ENCODE results near the gene SMTNL2.

DNA sequence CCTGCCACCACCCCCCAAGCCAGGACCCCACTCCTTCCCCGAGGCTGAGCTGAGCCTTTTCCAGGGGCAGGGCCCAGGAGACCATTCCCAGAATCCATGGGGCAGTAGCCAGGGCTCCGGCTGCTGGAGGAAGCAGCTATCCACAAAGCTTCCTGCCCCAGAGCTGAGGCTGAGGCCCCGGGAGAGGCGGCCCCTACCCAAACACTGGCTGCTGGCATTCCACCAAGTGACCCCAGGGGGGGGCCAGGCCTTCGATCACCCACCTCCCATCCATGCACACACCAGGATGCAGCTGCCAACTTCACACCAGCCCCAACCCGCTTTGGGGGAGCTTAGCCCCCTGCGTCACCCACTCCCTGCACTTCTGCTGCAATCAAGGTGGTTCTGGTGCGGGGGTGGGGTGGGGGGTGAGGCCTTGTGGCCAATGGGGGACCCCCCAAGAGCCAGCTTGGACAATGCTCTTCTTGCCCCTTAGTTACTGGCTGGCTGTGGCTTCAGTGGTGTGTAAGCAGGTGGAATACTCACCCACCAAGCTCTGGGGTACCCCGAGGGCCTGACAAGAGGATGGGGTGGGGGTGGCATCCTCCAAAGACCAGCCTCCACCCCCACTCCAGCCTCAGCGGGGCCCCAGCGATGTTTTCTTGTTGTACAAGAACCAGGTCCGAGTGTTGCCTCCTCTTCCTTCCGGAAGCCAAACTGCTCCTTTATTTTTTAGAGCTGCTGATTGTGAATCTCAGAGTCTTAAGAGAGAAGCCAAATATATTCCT lies 45.9 kb upstream of the SMTNL2 start:
- TF ChIP-seq, protein P1, sequence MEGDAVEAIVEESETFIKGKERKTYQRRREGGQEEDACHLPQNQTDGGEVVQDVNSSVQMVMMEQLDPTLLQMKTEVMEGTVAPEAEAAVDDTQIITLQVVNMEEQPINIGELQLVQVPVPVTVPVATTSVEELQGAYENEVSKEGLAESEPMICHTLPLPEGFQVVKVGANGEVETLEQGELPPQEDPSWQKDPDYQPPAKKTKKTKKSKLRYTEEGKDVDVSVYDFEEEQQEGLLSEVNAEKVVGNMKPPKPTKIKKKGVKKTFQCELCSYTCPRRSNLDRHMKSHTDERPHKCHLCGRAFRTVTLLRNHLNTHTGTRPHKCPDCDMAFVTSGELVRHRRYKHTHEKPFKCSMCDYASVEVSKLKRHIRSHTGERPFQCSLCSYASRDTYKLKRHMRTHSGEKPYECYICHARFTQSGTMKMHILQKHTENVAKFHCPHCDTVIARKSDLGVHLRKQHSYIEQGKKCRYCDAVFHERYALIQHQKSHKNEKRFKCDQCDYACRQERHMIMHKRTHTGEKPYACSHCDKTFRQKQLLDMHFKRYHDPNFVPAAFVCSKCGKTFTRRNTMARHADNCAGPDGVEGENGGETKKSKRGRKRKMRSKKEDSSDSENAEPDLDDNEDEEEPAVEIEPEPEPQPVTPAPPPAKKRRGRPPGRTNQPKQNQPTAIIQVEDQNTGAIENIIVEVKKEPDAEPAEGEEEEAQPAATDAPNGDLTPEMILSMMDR (IDR thresholded peaks at IDR 0.05; ENCODE audit: poor library complexity), result no peak
- TF ChIP-seq EZH2phosphoT487 (IDR thresholded peaks at IDR 0.05; ENCODE audit: low read depth, severe bottlenecking, unreplicated experiment), result no peak
